Nephron (organoid): ENCODE results near the gene SLC2A14.
"Not testable (repeated sequence)": the region's sequence is repeated elsewhere in the genome, so short reads cannot be mapped to it uniquely, and the experiment has no call there.

Experiments
- H3K27ac Mint-ChIP-seq, 3 experiments: 2 replicates each; pipeline ENCODE4 v1.8.0; 2020; ENCODE audit warnings: mixed read lengths in 3 of 3, mild to moderate bottlenecking in 2 of 3, moderate library complexity in 1 of 3
- H3K27me3 Mint-ChIP-seq: 2 replicates; pipeline ENCODE4 v1.8.0; 2021; ENCODE audit warnings: low read depth, mild to moderate bottlenecking, moderate library complexity, mixed read lengths
- H3K36me3 Mint-ChIP-seq: 2 replicates; pipeline ENCODE4 v1.8.0; 2020; ENCODE audit warnings: low read depth, mixed read lengths
- H3K4me1 Mint-ChIP-seq: 2 replicates; pipeline ENCODE4 v1.8.0; 2020; ENCODE audit warnings: mixed read lengths
- H3K4me3 Mint-ChIP-seq, 3 experiments: 2 replicates each; pipeline ENCODE4 v1.8.0; 2020; ENCODE audit warnings: mild to moderate bottlenecking in 3 of 3, mixed read lengths in 3 of 3, moderate library complexity in 2 of 3
- H3K9me3 Mint-ChIP-seq: 2 replicates; pipeline ENCODE4 v1.8.0; 2020; ENCODE audit warnings: mixed read lengths
- CTCF ChIP-seq, 3 experiments: fragments of 200-600 bp; sonication (generic); IDR thresholded peaks; one replicate each; pipeline ENCODE4 v1.5.0; 2021; ENCODE audit warnings: antibody characterized with exemption in 3 of 3; ENCODE audit not compliant: unreplicated experiment in 3 of 3

The SLC2A14 gene

DNA sequence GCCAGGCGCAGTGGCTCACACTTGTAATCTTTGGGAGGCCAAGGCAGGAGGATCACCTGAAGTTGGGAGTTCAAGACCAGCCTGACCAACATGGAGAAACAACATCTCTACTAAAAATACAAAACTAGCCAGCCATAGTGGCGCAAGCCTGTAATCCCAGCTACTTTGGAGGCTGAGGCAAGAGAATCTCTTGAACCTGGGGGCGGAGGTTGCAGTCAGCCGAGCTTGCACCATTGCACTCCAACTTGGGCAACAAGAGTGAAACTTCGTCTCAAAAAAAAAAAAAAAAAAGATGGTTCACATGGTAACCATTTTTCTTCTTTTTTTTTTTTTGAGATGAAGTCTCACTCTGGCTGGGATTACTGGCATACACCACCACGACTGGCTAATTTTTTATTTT is 35.3 kb downstream of the SLC2A14 start:
- H3K4me1 Mint-ChIP-seq: peaks cover 7% of the 10 kb centered on the region
- H3K36me3 Mint-ChIP-seq: no peaks in the 10 kb centered on the region
- no peak for TF ChIP-seq CTCF (IDR thresholded peaks at IDR 0.05; ENCODE audit: unreplicated experiment in 3 of 3)
- H3K27ac Mint-ChIP-seq: no peak overlapping the region
- no peak overlapping the region for H3K4me3 Mint-ChIP-seq
- H3K27me3 Mint-ChIP-seq: peaks cover 8% of the 10 kb centered on the region
- H3K9me3 Mint-ChIP-seq: no peaks in the 10 kb centered on the region

GRCh38 chr12:7835766-7836165 is 36.9 kb downstream of the SLC2A14 start:
- H3K4me3 Mint-ChIP-seq: no peak overlapping the region
- H3K9me3 Mint-ChIP-seq: no peaks in the 10 kb centered on the region
- H3K27me3 Mint-ChIP-seq: peaks cover 8% of the 10 kb centered on the region
- peaks cover 7% of the 10 kb centered on the region for H3K4me1 Mint-ChIP-seq
- no peak overlapping the region for H3K27ac Mint-ChIP-seq
- H3K36me3 Mint-ChIP-seq: no peaks in the 10 kb centered on the region
- TF ChIP-seq CTCF (IDR thresholded peaks at IDR 0.05; ENCODE audit: unreplicated experiment in 3 of 3): no peak

DNA sequence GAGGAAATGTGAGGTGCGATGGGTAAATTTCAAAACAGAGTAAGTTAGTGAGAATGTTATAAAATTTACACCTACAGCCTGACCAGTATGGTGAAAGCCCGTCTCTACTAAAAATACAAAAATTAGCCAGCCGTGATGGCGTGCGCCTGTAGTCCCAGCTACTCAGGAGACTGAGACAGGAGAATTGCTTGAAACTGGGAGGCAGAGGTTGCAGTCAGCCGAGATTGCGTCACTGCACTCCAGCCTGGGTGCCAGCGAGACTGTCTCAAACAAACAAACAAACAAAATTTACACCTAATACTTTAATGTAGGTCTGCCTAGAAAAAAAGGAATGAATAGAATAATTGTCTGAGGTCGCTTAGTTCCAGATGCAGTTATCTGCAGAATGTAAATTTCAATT is 37.6 kb downstream of the SLC2A14 start:
- H3K27me3 Mint-ChIP-seq: peaks cover 8% of the 10 kb centered on the region
- H3K9me3 Mint-ChIP-seq: no peaks in the 10 kb centered on the region
- H3K4me3 Mint-ChIP-seq: no peak overlapping the region
- no peak for TF ChIP-seq CTCF (IDR thresholded peaks at IDR 0.05; ENCODE audit: unreplicated experiment in 3 of 3)
- H3K4me1 Mint-ChIP-seq: peaks cover 7% of the 10 kb centered on the region
- H3K36me3 Mint-ChIP-seq: no peaks in the 10 kb centered on the region
- no peak overlapping the region for H3K27ac Mint-ChIP-seq

DNA sequence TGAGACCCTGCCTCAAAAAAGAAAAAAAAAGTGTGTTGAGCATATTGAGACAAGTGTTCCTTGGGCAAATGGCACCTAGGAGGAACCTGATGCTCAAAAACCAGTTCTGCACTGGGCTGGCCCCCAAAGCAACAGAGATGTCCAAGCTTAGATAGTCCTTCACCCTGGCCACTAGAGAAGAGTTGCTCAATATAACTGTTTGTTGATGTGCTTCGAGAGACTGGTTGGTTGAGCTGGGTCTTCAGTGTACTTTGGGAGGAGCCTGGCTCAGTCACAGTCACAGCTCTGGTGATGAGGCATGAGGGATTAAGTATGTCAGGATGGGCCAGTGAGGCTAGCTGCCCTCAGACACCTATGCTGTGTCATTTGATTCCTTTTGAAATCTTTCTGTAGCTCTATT is 38.0 kb downstream of the SLC2A14 start:
- Mint-ChIP-seq H3K36me3 (no peaks in the 10 kb centered on the region), H3K4me3 (no peak overlapping the region), H3K9me3 (no peaks in the 10 kb centered on the region), H3K4me1 (peaks cover 7% of the 10 kb centered on the region), H3K27ac (no peak overlapping the region), H3K27me3 (peaks cover 8% of the 10 kb centered on the region)
- no peak for TF ChIP-seq CTCF (IDR thresholded peaks at IDR 0.05; ENCODE audit: unreplicated experiment in 3 of 3)

DNA sequence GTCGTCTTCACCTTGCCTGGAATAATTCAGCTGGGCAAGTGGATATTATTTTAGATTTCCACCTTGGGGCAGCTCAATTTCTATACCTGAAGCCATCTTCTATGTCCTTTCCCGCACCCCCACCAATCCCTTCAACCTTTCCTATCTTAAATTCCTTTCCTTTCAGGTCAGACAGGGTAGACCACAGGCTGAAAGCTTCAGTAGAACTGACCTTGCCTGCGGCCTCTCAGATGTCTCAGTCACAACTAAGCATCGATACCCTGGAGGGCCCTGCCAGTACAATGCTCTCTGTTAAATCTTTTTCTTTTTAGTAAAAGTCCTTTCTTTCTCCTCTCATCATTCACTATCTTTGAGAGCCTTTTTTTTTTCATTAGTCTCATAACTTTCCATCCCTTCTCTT is 38.9 kb downstream of the SLC2A14 start:
- Mint-ChIP-seq H3K36me3 (no peaks in the 10 kb centered on the region), H3K9me3 (no peaks in the 10 kb centered on the region), H3K27ac (no peak overlapping the region), H3K4me1 (no peaks in the 10 kb centered on the region), H3K4me3 (no peak overlapping the region), H3K27me3 (peaks cover 8% of the 10 kb centered on the region)
- no peak for TF ChIP-seq CTCF (IDR thresholded peaks at IDR 0.05; ENCODE audit: unreplicated experiment in 3 of 3)

GRCh38 chr12:7833201-7833600 is 39.5 kb downstream of the SLC2A14 start:
- not testable (repeated sequence) for H3K27ac Mint-ChIP-seq, H3K36me3 Mint-ChIP-seq, H3K4me3 Mint-ChIP-seq, H3K4me1 Mint-ChIP-seq, H3K27me3 Mint-ChIP-seq, H3K9me3 Mint-ChIP-seq
